ENCODE data around the gene RAX2. TPM values are rescaled to one million over a fixed set of nuclear protein-coding genes. Genes with fewer than 3 reads are reported as not detected.

Gene RAX2
- total and polyA plus RNA-seq, 2 of the 13 experiments (the other 11 are each of a cell fraction or from before 2014, with no cell fraction given) = not detected

GRCh38 chr19:3720349-3720917 lies 51.6 kb downstream of the RAX2 start:
- Histone ChIP-seq H4K20me1 (ENCODE audit: insufficient read depth, low read length) (no peaks in the 10 kb centered on the region), H2AFZ (ENCODE audit: low read length) (no peak overlapping the region), H3K4me3 (replicated peaks in 1 of 3; ENCODE audit: insufficient read depth in 1 of 3, low read depth in 2 of 3, low read length in 3 of 3) (no peak overlapping the region), H3K36me3 (replicated peaks in 1 of 2; ENCODE audit: control insufficient read depth in 1 of 2, insufficient read depth in 2 of 2, low read length in 2 of 2) (no peaks in the 10 kb centered on the region), H3K9ac (ENCODE audit: insufficient read depth, low read depth, low read length) (no peak overlapping the region; the same call in 1 of the 2 replicates), H3K9me3 (ENCODE audit: low read length) (no peaks in the 10 kb centered on the region), H3K4me1 (ENCODE audit: insufficient read depth, low read length) (peaks cover 23% of the 10 kb centered on the region), H3K27me3 (ENCODE audit: control insufficient read depth in 1 of 2, insufficient read depth in 2 of 2, low read length in 2 of 2) (no peaks in the 10 kb centered on the region; a peak in 1 of 5 replicates), H3K4me2 (ENCODE audit: low read depth, low read length) (peak overlapping the region; percentile 37; the same call in 1 of the 2 replicates), H3K27ac (ENCODE audit: extremely low read length, insufficient read depth, low read length) (peak overlapping the region; percentile 7), H3K79me2 (ENCODE audit: insufficient read depth, low read length) (no peaks in the 10 kb centered on the region)
- BruUV-seq (replicated peaks) = no TSS peak
- in situ Hi-C loops (cut with HindIII; ENCODE audit: extremely low pct_ligation_motif_present, low pct_unique_long_range_greater_than_20kb) = no loop called here
- POLR2A ChIA-PET = interaction anchor here (1.4 kb wide), 1 partner anchor 12 kb away, joined by 4 read pairs; no protein-coding TSS in a partner anchor
- no peak for FAIRE-seq
- DNase-seq (ENCODE audit: low spot score) = no peak
- peak; percentile 59 for ATAC-seq
- 17% methylated on average over 9 of the region's 9 CpGs for WGBS (ENCODE audit: low lambda C conversion rate)
- intact Hi-C loops (cut with micrococcal nuclease; ENCODE audit: unreplicated experiment) = no loop called here
- CTCF ChIA-PET (ENCODE audit: low intra/inter-chr PET ratio, low total read pairs) = no interaction called here
- TF ChIP-seq, protein P1, sequence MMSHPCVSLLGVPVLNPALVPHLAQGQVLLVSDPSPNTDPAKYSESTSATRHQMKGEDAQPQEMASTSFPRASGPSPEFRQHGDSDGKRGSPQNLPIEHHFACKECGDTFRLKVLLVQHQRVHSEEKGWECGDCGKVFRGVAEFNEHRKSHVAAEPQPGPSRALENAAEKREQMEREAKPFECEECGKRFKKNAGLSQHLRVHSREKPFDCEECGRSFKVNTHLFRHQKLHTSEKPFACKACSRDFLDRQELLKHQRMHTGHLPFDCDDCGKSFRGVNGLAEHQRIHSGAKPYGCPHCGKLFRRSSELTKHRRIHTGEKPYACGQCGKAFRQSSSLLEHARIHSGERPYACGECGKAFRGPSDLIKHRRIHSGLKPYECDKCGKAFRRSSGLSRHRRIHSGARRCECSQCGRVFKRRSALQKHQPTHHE (CRISPR knock-in tag; IDR thresholded peaks at IDR 0.05; ENCODE audit: borderline replicate concordance) = no peak
- TF ChIP-seq RARA (CRISPR knock-in tag; IDR thresholded peaks at IDR 0.05) (peak; percentile 44; the same call in 1 of the 2 replicates), ERF (CRISPR knock-in tag; IDR thresholded peaks at IDR 0.05) (0 out of 2 replicates have a peak, but pooled peaks have one; percentile 22), HDAC2 (CRISPR knock-in tag; IDR thresholded peaks at IDR 0.05) (peak; percentile 17; the same call in 1 of the 2 replicates), NR2F2 (IDR thresholded peaks at IDR 0.05; ENCODE audit: borderline replicate concordance, low read depth) (peak; percentile 55; the same call in 1 of the 2 replicates), HNF4A (CRISPR knock-in tag; IDR thresholded peaks at IDR 0.05) (peak; percentile 21; the same call in 1 of the 2 replicates), ATF1 (CRISPR knock-in tag; IDR thresholded peaks at IDR 0.05) (no peak), PAXIP1 (CRISPR knock-in tag; conservative IDR thresholded peaks at IDR 0.05) (0 out of 2 replicates have a peak, but pooled peaks have one; percentile 45), ZBTB10 (CRISPR knock-in tag; IDR thresholded peaks at IDR 0.05; ENCODE audit: borderline replicate concordance) (peak; percentile 63; the same call in 1 of the 2 replicates)
- TF ChIP-seq, protein P2, sequence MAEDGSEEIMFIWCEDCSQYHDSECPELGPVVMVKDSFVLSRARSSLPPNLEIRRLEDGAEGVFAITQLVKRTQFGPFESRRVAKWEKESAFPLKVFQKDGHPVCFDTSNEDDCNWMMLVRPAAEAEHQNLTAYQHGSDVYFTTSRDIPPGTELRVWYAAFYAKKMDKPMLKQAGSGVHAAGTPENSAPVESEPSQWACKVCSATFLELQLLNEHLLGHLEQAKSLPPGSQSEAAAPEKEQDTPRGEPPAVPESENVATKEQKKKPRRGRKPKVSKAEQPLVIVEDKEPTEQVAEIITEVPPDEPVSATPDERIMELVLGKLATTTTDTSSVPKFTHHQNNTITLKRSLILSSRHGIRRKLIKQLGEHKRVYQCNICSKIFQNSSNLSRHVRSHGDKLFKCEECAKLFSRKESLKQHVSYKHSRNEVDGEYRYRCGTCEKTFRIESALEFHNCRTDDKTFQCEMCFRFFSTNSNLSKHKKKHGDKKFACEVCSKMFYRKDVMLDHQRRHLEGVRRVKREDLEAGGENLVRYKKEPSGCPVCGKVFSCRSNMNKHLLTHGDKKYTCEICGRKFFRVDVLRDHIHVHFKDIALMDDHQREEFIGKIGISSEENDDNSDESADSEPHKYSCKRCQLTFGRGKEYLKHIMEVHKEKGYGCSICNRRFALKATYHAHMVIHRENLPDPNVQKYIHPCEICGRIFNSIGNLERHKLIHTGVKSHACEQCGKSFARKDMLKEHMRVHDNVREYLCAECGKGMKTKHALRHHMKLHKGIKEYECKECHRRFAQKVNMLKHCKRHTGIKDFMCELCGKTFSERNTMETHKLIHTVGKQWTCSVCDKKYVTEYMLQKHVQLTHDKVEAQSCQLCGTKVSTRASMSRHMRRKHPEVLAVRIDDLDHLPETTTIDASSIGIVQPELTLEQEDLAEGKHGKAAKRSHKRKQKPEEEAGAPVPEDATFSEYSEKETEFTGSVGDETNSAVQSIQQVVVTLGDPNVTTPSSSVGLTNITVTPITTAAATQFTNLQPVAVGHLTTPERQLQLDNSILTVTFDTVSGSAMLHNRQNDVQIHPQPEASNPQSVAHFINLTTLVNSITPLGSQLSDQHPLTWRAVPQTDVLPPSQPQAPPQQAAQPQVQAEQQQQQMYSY (CRISPR knock-in tag; IDR thresholded peaks at IDR 0.05) = 0 out of 2 replicates have a peak, but pooled peaks have one; percentile 20
